OCI-LY3 (cell line): Measurements from ENCODE around the gene PLXNB1.

Experiments used
- CTCF ChIP-seq: fragments of 200-600, 300-600 bp; sonication (generic); IDR thresholded peaks from 2 replicates; pipeline ENCODE4 v1.5.1; 2014; ENCODE audit warnings: antibody characterized with exemption, low read length, low read depth
- EZH2phosphoT487 ChIP-seq: fragments of 200-600 bp; shearing (Covaris generic); IDR thresholded peaks from 2 replicates; pipeline ENCODE4 v1.6.1; 2018; ENCODE audit warnings: antibody characterized with exemption, mixed run types, low read depth

GRCh38 chr3:48456456-48456855, 26.6 kb upstream of the PLXNB1 start:
- TF ChIP-seq CTCF (no peak), EZH2phosphoT487 (no peak)
